ENCODE data around the gene BMX. TPM values are rescaled to one million over a fixed set of nuclear protein-coding genes. Genes with fewer than 3 reads are reported as not detected.

The BMX gene
- total and polyA plus RNA-seq, 2 donors (not counting 1 experiment from before 2014, with no cell fraction given), result not detected

DNA sequence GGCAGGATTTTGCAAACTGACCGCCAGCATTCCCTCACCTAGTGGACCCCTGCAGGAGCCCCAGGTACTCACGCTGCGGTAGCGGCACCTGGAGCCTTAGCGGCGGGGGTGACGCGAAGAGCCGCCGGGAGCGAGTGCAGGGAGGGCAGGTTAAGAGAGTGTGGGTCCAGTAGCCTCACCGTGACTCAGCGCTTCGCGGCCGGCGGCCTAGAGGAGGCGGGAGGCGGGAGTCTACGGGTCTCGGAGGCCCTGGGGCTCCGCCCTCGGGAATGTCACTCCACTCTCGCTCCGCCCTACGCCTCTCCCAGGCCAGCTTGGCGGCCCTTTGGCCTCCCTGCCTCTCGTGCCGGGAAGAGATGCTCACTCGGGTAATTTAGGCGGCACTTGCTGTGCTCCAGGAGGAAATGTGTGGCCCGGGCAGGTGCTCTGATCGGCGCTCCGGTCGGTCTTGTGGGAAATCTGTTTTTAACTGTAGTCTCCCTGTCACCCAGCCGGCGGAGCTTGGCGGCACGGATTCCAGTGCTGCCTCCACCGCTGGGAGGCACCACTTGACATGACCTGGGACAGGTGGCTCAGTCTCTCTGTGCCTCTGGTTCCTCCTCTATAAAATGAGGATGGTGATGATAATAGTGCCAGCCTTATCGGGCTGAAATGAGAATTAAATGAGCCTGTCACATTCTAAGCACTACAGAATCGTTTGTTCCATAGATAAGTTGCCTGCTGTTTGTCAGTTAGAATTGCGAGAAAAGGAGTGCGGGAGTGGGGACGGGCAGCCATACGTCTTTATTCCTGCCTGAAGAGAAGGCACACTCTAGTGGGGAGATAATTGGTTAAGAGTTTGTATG lies 7.3 kb upstream of the BMX start, which contains the start of gene PIR:
Gene PIR, minus strand, starts transcription at position 216 of the 845 bp plus-strand sequence. CDS start 2,076 bp downstream, outside the sequence.
- intact Hi-C loops (cut with micrococcal nuclease), result loop anchor here (10.0 kb wide), 1 partner anchor 1201 kb away; no protein-coding TSS in a partner anchor
- Histone ChIP-seq H3K27me3 (replicated peaks in 1 of 4; ENCODE audit: control extremely low read depth in 1 of 4, control insufficient read depth in 3 of 4, insufficient read depth in 4 of 4, low read length in 3 of 4) (peaks cover 0 to 10% (median 6%) of the 10 kb centered on the region in 4 experiments), H4K20me1 (ENCODE audit: control insufficient read depth, insufficient read depth, low read length, poor library complexity, severe bottlenecking) (no peaks in the 10 kb centered on the region), H3K9me3 (ENCODE audit: control extremely low read depth in 1 of 3, control insufficient read depth in 2 of 3, insufficient read depth in 1 of 3, low read length in 2 of 3) (no peaks in the 10 kb centered on the region), H3K4me1 (ENCODE audit: control insufficient read depth in 2 of 2, insufficient read depth in 2 of 2, low read length in 2 of 2) (peaks cover 7 to 8% of the 10 kb centered on the region in 2 donors), H3K27ac (ENCODE audit: low read length in 2 of 2) (no peak within 1 kb of the TSS), H3K4me2 (replicated peaks; ENCODE audit: low read depth, low read length, poor library complexity, severe bottlenecking) (peak within 1 kb of the TSS; percentile 75), H3K9ac (ENCODE audit: low read length) (peak within 1 kb of the TSS; percentile 52), H2AFZ (ENCODE audit: insufficient read depth, low read depth, low read length, poor library complexity, severe bottlenecking) (peak within 1 kb of the TSS; percentile 72), H3K4me3 (ENCODE audit: control extremely low read depth in 1 of 5, extremely low read depth in 1 of 5, insufficient read depth in 1 of 5, low read depth in 2 of 5, low read length in 4 of 5) (peak within 1 kb of the TSS in 4 of 5 experiments; percentile 20 to 46 (median 32)), H3K79me2 (ENCODE audit: control insufficient read depth, insufficient read depth, low read length) (no peaks in the 10 kb centered on the region), H3K36me3 (replicated peaks in 1 of 2; ENCODE audit: control extremely low read depth in 1 of 2, control insufficient read depth in 1 of 2, extremely low read depth in 1 of 2, insufficient read depth in 2 of 2, low read length in 1 of 2) (no peaks in the 10 kb centered on the region)
- ChIA-PET POLR2A (no interaction called here), CTCF (no interaction called here)
- TF ChIP-seq, protein P1, sequence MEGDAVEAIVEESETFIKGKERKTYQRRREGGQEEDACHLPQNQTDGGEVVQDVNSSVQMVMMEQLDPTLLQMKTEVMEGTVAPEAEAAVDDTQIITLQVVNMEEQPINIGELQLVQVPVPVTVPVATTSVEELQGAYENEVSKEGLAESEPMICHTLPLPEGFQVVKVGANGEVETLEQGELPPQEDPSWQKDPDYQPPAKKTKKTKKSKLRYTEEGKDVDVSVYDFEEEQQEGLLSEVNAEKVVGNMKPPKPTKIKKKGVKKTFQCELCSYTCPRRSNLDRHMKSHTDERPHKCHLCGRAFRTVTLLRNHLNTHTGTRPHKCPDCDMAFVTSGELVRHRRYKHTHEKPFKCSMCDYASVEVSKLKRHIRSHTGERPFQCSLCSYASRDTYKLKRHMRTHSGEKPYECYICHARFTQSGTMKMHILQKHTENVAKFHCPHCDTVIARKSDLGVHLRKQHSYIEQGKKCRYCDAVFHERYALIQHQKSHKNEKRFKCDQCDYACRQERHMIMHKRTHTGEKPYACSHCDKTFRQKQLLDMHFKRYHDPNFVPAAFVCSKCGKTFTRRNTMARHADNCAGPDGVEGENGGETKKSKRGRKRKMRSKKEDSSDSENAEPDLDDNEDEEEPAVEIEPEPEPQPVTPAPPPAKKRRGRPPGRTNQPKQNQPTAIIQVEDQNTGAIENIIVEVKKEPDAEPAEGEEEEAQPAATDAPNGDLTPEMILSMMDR (IDR thresholded peaks at IDR 0.05), result no peak
- TF ChIP-seq EZH2 (IDR thresholded peaks at IDR 0.05; ENCODE audit: borderline replicate concordance, insufficient read depth, low read depth, low read length, poor library complexity, severe bottlenecking), result no peak
- H3K4me3 Mint-ChIP-seq, result peak within 1 kb of the TSS; percentile 86
- H3K27me3 Mint-ChIP-seq, result peaks cover 15% of the 10 kb centered on the region
- peak; percentile 73 for ATAC-seq (ENCODE audit: low read depth)
- WGBS (ENCODE audit: insufficient coverage), result 5% methylated on average over 30 of the region's 47 CpGs
- DNase-seq, result peak; percentile 26
- H3K9me3 Mint-ChIP-seq (ENCODE audit: insufficient read depth), result no peaks in the 10 kb centered on the region
- H3K4me1 Mint-ChIP-seq, result peaks cover 8% of the 10 kb centered on the region
- no peak within 1 kb of the TSS for H3K27ac Mint-ChIP-seq

DNA sequence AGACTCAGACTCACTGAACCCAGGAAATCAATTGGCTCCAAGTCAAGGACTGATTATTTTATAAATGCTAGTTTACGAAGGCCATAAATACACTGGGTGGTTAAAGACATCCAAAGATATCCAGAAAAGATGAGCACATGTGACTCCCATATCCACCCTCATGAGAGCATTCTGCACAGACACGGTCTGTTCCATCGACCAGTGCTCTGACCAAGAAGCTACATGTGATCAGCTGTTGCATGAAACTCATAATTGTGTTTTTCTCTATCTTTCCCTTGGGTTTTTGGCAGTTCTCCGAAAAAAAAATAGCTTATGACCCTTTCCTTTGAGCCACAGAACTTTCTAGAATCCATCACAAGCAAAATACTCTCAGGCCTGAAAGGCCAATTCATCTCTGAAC lies 4.8 kb upstream of the BMX start:
- intact Hi-C loops (cut with micrococcal nuclease), result loop anchor here (10.0 kb wide), 1 partner anchor 1199 kb away; no protein-coding TSS in a partner anchor
- Histone ChIP-seq H4K20me1 (ENCODE audit: control insufficient read depth, insufficient read depth, low read length, poor library complexity, severe bottlenecking) (no peaks in the 10 kb centered on the region), H3K9me3 (ENCODE audit: control extremely low read depth in 1 of 3, control insufficient read depth in 2 of 3, insufficient read depth in 1 of 3, low read length in 2 of 3) (no peaks in the 10 kb centered on the region), H3K36me3 (replicated peaks in 1 of 2; ENCODE audit: control extremely low read depth in 1 of 2, control insufficient read depth in 1 of 2, extremely low read depth in 1 of 2, insufficient read depth in 2 of 2, low read length in 1 of 2) (no peaks in the 10 kb centered on the region), H3K79me2 (ENCODE audit: control insufficient read depth, insufficient read depth, low read length) (no peaks in the 10 kb centered on the region), H3K9ac (ENCODE audit: low read length) (no peak overlapping the region), H2AFZ (ENCODE audit: insufficient read depth, low read depth, low read length, poor library complexity, severe bottlenecking) (no peak overlapping the region), H3K27ac (ENCODE audit: low read length in 2 of 2) (no peak overlapping the region), H3K4me2 (replicated peaks; ENCODE audit: low read depth, low read length, poor library complexity, severe bottlenecking) (no peak overlapping the region), H3K4me1 (ENCODE audit: control insufficient read depth in 2 of 2, insufficient read depth in 2 of 2, low read length in 2 of 2) (peaks cover 7 to 8% of the 10 kb centered on the region in 2 donors), H3K4me3 (ENCODE audit: control extremely low read depth in 1 of 5, extremely low read depth in 1 of 5, insufficient read depth in 1 of 5, low read depth in 2 of 5, low read length in 4 of 5) (no peak overlapping the region), H3K27me3 (replicated peaks in 1 of 4; ENCODE audit: control extremely low read depth in 1 of 4, control insufficient read depth in 3 of 4, insufficient read depth in 4 of 4, low read length in 3 of 4) (peaks cover 0 to 10% (median 6%) of the 10 kb centered on the region in 4 experiments)
- Mint-ChIP-seq H3K4me1 (peaks cover 8% of the 10 kb centered on the region), H3K9me3 (ENCODE audit: insufficient read depth) (no peaks in the 10 kb centered on the region), H3K4me3 (no peak overlapping the region), H3K27ac (no peak overlapping the region), H3K27me3 (peaks cover 12% of the 10 kb centered on the region)
- POLR2A ChIA-PET, result no interaction called here
- no peak for ATAC-seq (ENCODE audit: low read depth)
- TF ChIP-seq EZH2 (IDR thresholded peaks at IDR 0.05; ENCODE audit: borderline replicate concordance, insufficient read depth, low read depth, low read length, poor library complexity, severe bottlenecking), result no peak
- TF ChIP-seq, protein P1 (IDR thresholded peaks at IDR 0.05), result no peak
- no CpG with 5 or more reads among the region's 4 CpGs for WGBS (ENCODE audit: insufficient coverage)
- no peak for DNase-seq
- CTCF ChIA-PET, result interaction anchor here (1.0 kb wide), 1 partner anchor 949 kb away, joined by 3 read pairs; no protein-coding TSS in a partner anchor

Measured in B cell (primary cell).